ENCODE data around the gene ACSL3.
"Not testable (repeated sequence)": the region's sequence is repeated elsewhere in the genome, so short reads cannot be mapped to it uniquely, and the experiment has no call there.

ACSL3 gene

DNA sequence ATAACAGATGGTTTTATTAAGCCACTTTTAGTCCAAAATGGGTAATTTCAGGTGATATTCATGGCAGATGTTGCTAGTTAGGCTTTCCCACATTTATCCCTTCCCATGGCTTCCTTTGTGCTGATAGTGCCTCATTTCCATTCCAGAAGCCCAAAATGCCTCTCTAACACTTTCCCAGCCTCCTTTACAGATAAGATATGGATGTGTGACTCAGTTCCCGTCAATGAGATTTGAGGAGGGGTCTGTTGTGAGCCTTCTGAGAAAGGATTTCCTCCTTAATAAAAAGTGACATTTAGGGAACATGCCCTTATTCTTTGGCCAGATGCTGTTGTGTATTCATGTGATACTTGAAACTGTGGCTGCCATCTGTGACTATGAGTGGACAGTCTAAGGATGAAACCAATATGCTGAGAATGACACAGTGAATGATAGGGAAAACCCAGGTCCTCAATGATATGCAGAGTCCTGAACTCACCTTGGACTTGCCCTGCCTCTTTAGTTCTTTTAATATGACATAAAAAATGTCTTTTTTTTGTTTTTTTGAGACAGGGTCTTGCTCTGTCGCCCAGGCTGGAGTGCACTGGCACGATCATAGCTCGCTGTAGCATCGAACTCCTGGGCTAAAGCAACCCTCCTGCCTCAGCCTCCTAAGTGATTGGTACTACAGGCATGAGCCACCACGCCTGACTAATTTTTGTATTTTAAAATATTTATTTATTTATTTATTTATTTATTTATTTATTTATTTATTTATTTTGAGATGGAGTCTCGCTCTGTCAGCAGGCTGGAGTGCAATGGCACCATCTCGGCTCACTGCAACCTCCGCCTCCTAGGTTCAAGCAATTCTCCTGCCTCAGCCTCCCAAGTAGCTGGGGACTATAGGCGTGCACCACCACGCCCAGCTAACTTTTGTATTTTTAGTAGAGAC, 5.8 kb upstream of the ACSL3 start:
- DNase-seq = no peak

DNA sequence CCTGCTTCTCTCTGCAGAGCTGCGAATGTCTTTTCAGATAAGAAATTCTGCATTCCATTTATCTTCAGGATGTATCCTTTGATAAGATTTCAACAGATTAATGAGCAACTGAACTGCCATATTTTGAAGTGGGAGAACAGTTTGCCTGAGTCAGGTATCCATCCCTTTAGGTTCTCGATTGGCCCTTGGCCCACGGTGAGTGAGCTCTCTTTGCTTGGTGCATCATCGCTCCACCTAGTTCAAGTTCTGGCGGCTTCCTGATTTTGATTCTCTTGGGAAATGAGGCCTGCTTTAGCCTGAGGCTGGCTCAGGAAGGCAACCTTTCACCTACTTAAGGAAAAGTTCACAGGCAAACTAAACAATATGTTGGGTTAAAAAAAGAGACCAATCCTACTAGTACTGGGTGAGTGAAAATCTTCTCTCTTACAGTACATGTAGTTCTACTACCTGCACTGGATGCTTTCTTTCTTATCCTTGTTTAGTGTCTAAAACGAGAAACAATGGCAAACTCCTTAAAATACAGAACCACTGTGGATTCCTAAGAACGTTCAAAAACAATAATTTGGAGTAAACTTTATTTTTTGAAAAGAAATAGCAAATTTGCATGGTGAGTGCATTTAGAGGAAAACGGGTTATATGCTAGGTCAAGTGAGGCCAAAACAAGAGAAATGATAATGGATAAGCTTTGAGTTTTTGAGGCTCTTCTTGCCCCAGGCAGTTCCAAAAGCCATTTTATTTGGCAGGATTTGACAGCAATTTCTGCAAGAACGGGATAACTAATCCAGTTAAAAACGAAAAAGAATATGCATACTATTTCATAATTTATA, 837 bp upstream of the ACSL3 start:
- DNase-seq = no peak

DNA sequence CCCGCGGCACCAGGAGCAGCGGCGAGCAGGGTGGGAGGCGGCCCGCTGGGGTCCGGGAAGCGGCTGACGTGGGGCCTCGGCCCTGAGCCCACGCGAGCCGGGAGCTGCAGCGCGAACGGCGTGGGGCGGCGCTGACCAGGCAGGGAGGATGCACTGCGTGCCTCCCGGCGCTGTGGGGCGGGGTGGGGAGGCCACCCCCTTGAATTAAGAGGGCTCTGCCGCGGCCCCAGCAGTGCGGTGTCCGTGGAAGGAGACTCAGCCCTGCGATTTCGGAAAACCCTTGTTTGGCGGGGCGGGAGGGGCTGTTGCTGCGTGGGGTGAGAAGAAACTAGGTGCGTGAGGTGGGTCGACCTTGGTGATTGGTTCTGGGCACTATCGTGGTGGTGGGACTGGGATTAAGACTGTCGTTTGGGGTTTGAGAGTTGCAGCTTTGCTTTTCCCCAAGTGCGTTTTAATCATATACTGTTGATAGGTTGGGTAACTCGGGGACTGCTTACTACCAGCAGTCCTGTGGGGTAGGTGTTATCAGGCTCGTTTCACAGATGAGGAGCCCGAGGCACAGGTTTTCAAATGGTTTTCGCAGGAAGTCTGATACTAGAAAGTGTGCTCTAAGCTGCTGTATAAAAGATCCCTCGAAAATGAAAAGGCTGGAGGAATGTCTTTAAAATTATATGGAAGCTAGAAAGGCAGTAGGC, 722 bp downstream of the ACSL3 start:
- DNase-seq = no peak

DNA sequence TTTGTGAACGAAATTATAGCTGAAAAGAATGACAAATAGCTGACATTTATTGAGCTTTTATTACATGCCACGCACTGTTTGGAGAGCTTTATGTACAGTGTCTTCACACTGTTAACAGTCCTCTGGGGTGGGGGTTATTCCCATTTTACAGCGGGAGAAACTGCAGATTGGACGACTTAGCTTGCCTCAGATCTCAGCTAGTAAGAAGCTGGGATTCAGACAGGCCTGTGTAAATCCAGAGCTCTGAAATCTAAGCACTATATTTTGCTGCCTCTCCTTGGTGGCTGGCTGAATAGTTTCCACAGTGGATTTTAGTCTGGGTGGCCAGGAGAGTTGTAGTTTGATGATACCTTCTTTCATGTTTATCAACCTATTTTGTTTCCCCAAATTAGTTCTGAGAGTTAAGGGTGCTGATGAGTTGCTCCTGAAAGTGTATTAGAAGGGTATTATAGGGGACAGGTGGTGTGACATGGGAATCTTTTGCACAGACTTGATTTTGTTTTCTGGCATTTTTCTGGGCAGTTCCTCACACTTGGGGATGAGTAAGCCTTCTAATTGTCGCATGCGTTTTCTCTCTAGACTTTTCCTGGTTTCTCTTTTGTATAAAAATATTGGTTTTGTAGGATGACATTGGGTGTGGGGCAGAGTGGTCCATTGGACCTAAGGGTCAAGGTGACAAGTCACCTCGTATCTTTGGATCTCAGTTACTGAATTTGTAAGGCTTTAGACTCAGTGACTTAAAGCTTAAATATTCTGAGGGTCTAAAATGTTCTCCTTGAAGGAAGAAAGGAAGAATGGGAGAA, 1.5 kb downstream of the ACSL3 start:
- no peak for DNase-seq

DNA sequence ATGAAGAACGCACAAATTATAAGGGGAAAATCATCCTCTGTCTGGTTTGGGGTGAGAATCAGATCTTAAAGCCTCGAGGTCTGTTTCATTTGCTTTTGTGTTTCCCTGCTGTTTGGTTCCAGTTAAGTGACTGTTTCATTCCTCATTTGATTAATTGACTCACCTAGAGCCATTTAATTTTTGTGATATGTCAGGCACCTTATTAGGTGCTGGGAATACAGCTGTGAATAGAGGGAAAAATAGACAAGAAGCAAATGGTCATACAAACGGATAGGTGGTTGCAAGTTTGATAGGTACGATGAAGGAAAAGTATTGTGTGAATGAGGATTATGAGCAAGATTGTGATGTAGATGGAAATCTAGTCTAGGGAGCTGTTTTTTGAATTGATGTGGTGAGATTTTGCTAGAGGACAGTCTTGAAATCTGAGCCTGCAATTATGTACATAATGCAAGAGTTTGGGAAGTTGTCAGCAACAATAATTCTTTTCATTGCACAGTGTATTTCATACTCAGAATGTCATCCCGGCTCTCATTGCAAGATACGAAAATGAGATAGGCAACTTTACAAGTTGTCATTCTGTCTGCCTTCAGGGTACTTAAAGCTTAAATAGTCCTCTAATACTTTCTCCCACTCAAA, 2.2 kb downstream of the ACSL3 start:
- DNase-seq = no peak

DNA sequence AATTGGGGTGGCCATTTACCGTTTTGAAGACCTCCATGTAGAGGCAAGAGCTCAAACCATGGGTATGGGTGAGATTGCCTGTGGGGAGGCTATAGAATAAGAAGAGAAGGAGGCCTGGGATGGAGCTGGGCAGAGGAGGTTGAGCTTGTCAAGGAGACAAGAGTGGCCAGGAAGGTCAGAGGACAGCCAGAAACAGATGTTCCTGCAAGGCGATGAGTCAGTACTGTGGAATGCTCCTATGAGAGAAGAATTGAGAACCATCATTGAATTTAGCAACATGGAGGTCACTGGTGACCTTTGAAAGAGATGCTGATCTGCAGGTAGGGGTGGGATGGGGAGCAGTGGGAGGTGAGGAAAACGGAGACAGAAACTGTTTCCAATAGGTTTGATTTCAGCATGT, 3.5 kb downstream of the ACSL3 start:
- no peak for DNase-seq

DNA sequence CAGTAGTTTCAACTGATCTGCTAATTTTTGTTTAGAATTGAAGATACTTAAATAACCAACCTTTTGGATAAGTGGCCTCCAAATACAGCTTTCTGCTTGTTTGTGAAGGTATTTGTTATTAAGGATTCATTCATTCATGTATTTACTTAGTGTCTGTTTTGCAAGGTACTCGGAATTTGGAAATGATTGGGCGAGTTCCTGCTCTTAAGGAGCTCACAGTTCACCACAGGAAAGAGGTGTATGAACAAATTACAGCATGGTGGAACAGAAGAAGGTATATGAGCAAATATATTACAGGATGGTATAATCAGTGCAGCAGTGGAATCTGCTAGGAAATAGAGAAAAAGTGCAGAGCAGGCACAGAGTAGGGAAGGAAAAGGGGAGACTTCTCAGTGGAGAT, 4.5 kb downstream of the ACSL3 start:
- no peak for DNase-seq

DNA sequence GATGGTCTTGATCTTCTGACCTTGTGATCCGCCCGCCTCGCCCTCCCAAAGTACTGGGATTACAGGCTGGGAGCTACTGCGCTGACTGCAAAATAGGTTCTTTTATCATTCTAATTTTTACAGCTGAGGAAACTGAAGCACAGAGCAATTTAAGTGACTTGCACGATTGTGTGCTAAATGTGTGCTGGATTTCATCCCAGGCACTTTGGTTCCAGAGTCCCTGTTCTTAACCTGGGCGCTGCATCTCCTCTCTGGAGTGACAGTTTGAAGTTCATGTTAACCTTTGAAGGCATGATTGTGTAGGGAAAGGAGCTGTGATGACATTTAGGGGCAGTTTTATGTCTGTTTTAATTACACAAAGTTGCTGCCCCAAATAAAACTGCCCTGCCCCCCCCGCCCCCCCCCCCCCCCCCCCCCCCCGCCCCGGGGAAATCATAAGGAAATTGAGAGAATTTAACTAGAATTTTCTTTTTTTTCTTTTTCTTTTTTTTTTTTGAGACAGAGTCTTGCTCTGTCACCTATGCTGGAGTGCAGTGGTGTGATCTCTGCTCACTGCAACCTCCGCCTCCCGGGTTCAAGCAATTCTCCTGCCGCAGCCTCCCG, 5.6 kb downstream of the ACSL3 start:
- no peak for DNase-seq

DNA sequence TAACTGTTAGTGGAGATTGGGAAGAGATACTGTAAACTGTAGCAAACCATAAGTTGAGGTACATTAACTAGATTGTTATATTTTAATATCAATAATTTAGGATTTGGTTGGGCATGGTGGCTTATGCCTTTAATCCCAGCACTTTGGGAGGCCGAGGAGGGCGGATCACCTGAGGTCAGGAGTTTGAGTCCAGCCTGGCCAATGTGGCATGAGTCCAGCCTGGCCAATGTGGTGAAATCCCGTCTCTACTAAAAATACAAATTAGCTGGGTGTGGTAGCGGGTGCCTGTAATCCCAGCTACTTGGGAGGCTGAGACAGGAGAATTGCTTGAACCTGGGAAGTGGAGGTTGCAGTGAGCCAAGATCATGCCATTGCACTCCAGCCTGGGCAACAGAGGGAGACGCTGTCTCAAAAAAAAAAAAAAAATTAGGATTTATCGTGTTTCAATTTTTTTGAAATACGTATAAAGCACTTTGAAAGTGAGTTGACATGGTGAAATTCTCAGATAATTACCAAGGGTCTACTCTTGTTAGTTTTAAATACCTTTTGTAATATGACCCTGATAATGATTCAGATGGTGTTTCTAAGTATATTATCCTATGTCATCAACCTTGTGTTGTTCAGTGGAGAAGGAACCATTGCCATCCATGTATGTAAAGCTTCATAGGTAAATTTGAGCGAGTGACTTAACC, 7.9 kb downstream of the ACSL3 start:
- DNase-seq = not testable (repeated sequence)

DNA sequence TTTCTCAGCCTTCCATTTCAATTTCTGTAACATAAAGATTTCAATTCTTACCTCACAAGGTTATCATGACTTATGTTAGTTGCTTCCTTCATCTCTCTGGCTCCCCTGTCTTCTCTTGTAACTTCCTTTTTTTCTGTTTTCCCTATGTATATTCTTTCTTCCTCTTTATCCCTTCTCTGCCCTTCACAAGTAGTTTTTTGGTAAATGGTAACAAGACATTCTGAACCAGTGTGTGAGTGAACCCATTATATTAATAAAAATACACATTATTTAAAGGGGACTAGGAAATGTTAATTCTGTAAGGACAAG, 8.4 kb downstream of the ACSL3 start:
- DNase-seq = peak; percentile 74

DNA sequence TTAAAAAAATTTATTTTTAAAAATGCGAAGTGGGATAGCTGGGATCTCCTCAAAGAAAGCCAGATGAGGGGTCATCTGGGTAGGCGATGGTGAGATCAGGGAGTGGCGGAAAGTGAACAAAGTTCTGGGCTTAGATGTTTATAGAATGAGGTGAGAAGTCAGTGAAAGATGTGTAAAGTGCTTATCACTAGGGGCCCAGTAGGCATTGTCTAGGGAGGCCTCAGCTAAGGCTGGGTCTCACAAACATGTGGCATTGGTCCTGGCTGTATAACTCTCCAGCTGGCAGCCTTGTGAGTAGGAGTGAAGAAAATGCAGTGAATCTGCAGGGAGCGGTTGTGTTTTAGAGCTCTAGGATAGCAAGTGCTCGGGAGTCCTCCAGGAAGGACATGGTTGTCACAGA, 10.5 kb downstream of the ACSL3 start:
- no peak for DNase-seq

DNA sequence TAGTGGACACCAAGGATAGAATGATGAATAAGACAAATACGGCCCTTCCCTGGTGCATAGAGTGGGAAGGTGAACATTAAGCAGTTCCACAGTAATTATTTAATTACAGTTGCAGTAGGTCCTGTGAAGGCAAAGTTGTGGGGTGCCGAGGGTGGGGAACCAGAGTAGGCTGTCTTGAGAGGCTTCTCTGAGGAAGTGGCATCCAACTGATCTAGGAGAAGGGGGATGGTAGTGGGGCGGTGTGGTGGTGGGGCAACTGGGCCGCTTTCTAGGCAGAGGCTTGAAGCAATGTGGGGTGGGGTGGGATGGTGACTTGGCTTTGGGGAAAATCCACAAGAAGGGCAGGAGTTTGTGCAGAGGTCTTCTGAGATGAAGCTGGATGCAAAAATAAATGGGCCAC, 11.7 kb downstream of the ACSL3 start:
- DNase-seq = no peak

DNA sequence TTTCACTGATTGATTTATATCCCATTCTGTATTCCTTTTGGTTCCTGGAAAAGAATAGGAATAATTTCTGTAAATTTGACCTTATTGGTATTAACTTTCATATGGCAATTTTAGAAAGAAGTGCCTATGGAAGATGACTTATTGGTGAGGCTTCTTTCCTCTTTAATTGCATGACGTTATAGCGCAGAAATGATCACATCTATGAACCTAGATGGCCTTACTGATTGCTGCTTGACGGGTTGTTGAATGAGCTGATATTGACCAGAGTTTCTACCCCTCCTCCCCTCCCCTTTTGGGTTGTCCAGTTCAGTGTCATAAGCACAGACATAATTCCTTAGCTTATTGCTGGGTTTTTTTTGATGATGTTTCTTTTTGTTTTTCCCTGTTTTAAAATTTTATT, 14.6 kb downstream of the ACSL3 start:
- no peak for DNase-seq

DNA sequence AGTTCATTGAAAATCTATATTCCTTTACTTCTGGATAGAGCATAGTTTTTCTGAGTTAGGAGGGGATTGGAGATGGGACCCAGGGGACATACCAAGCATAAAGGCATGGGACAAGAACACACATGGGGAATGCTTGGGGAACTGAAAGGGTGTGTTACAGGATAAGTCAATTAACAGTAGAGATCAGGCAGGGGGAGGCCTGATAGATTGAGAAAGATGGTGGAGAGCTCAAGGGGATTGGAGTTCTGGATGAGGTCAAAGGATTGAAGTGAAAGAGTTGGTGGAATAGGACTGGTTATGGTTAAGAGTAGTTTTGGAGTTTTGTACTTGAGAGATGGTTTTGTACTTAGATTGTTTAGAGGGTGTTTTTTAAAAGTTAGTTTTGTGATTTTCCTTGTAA, 16.1 kb downstream of the ACSL3 start:
- DNase-seq = no peak

DNA sequence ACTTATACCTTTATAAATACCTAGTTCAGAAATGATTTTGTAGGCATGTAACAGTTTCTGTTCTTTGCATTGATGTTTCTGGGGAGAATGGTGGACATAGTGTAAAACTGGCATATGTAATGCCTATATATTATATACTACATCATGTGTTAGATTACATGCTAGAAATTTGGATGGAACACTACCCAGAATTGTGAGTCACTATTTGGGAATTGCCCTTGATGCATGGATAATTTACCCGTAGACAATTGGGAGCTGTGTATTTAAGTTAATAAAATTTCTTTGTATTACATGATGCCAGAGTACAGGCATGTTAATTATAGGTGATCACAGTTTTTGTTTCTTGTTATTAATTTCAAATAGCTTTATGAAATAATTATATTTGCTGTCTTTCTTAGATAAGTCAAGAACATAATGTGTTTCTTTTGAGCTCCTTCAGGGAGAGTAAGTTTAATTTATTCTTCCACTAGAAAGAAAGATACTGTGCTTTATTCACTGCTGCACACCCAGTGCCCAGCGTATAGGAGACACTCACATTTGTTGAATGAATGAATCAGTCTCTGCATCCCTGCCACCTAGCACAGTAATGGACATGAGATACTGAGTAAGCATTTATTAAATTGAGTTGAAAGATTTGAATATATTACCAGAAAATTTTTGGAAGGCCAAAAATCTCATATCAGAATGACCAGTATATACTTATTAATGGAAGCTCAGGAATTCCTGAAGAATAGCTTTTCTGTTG, 16.9 kb downstream of the ACSL3 start:
- no peak for DNase-seq

DNA sequence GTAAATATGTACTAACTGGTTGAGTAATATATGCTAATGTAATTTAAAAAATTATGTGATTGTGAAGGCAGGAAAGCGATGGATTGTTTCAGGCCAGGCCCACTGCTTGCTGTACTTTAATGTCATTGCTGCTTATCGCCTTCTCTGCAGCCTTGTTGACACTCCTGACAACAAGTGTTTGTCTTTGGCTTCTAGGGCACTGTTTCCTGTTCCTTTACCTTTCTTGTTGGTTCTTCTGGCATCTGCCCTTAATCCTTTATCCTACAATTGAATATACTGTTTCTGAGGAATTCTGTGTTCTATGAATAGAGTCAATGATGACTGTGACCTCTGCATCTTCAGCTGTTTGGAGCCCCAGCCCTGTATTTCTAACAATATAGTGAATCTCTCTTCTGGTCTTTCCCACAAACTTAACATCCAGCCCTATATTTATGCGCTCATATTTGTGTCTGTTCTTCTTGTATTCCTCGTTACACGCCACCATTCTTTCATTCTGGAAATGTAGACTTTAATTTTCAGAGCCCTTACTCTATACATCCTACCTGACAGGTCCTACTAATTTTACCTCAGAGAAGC, 17.6 kb downstream of the ACSL3 start:
- no peak for DNase-seq

DNA sequence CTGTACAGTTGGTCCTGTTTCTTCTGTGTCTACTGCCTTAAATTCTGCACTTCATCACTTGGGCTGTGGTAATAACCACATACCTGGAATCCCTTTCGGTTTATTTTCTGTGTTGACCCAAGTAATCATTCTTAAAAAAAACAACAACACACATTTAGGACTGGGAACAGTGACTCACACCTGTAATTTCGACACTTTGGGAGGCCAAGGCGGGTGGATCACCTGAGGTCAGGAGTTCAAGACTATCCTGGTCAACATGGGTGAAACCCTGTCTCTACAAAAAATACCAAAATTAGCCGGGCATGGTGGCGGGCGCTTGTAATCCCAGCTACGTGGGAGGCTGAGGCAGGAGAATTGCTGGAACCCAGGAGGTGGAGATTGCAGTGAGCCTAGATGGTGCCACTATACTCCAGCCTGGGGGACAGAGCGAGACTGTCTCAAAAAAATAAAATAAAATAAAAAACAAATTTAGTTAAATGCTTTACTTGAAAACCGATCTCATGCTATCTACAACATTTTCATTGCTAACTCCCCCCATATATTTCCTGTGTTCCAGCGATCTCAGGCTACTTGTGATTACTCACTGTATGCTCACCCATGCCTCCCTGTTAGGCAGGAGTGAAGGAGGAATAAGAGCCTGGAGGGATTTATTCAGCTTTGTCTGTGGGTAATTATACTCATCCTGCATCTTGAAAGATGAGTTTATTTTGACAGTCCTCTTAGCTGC, 18.2 kb downstream of the ACSL3 start:
- DNase-seq = no peak

DNA sequence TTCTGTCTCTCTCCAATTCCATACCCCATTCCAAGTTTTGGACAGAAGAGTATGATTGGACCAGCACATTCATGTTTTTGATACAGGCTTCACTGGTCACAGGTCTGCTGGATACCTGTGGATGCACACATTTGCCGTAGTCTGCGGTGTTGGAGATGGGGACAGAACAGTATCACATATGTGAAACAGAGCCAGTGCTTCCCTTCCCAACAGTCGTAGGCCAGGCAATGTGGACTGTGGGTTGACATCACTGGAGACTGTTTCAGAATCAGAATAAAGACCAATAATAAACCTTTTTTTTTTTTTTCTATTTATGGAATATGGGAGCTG, 18.7 kb downstream of the ACSL3 start:
- DNase-seq = no peak

DNA sequence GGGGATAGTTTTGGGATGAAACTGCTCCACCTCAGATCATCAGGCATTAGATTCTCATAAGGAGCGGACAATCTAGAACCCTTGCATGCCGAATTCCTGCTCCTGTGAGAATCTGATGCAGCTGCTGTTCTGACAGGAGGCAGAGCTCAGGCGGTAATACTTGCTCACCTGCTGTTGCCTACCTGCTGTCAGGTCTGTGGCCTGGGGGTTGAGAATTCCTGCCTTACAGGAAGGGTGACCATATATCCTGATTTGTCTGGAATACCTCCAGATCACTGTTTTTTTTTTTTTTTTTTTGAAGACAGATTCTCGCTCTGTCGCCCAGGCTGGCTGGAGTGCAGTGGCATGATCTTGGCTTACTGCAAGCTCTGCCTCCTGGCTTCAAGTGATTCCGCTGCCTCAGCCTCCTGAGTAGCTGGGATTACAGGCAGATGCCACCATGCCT, 21.7 kb downstream of the ACSL3 start:
- DNase-seq = no peak

DNA sequence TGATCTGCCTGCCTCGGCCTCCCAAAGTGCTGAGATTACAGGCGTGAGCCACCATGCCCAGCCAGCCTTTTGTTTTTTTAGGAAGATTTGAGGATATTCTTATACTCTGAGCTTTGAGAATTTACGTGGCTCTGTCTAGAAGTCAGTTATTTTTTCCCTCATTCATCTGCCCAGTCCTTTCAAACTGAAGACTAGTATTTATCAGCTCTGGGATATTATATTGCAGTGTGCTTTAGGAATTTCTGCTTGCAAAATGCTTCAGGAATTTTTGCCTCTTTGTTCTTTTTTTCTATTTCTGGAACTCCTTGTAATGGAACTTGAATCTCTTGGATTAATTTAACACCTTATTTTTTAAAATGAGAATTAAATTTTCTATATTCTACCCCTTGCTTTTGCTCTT, 22.6 kb downstream of the ACSL3 start:
- DNase-seq = no peak

All from MV-4-11 (cell line).